NT2/D1 (cell line): ENCODE results near the gene NTM.

ENCODE experiments used
- SUZ12 ChIP-seq: IDR thresholded peaks from 2 replicates; pipeline ENCODE4 v1.6.1; 2011; ENCODE audit not compliant: insufficient read length, insufficient read depth; ENCODE audit errors: extremely low read depth
- ZNF274 ChIP-seq: IDR thresholded peaks from 2 replicates; pipeline ENCODE4 v1.6.1; 2011; ENCODE audit warnings: mild to moderate bottlenecking, low read depth, low read length

DNA sequence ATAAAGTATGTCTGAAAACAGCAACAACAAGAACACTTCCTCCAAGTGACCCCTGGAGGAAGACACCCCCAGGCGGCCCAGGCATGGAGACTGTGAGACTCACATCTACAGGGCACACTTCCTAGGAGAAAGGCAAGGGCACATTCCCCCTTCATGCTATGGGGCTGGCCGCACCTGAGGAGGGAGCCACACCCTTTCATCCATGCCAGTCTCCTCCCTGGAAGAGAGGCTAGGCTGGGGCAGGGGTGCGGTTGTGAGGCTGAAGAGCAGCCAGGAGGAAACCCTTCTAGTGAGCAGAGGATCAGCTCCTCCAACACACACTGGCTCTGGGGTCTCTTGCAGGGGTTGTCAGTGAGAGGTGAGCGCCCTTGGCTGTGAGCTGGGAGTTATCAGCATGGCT, 678.8 kb downstream of the NTM start:
- TF ChIP-seq ZNF274 (no peak), SUZ12 (no peak)
